Progenitor cell of endocrine pancreas (in vitro differentiated cells): ENCODE data around the gene SLC50A1. TPM values are rescaled to one million over a fixed set of nuclear protein-coding genes. Genes with fewer than 3 reads are reported as not detected.
A peak's percentile ranks its signal among the peaks of the same experiment; 100 is the strongest.

Experiments used
- DNase-seq: peaks from one replicate; pipeline ENCODE4 v3.0.0; 2021; ENCODE audit warnings: low spot score; ENCODE audit not compliant: unreplicated experiment
- H3K27ac Mint-ChIP-seq: 2 replicates; pipeline ENCODE4 v1.8.0; 2021; ENCODE audit warnings: mild to moderate bottlenecking, moderate library complexity, mixed read lengths
- H3K27me3 Mint-ChIP-seq: 2 replicates; pipeline ENCODE4 v1.8.0; 2021; ENCODE audit warnings: mixed read lengths
- H3K36me3 Mint-ChIP-seq: 2 replicates; pipeline ENCODE4 v1.8.0; 2022; ENCODE audit warnings: mixed read lengths; ENCODE audit not compliant: insufficient read depth
- H3K4me1 Mint-ChIP-seq: 2 replicates; pipeline ENCODE4 v1.8.0; 2021; ENCODE audit warnings: low read depth, mixed read lengths
- H3K4me3 Mint-ChIP-seq: 2 replicates; pipeline ENCODE4 v1.8.0; 2021; ENCODE audit warnings: low read depth, mild to moderate bottlenecking, moderate library complexity, mixed read lengths
- H3K9me3 Mint-ChIP-seq: 2 replicates; pipeline ENCODE4 v1.8.0; 2021; ENCODE audit warnings: low read depth, mixed read lengths
- CTCF ChIP-seq: fragments of 200-600 bp; sonication (generic); IDR thresholded peaks from one replicate; pipeline ENCODE4 v1.5.0; 2021; ENCODE audit warnings: antibody characterized with exemption, mild to moderate bottlenecking; ENCODE audit not compliant: unreplicated experiment
- total RNA-seq: library from RNA; stranded (reverse); gene quantifications from 2 replicates; pipeline ENCODE4 v1.2.1, GENCODE V29; 2021

SLC50A1 gene
- total RNA-seq, 1 donor from 2014 or later: 33.3 TPM

DNA sequence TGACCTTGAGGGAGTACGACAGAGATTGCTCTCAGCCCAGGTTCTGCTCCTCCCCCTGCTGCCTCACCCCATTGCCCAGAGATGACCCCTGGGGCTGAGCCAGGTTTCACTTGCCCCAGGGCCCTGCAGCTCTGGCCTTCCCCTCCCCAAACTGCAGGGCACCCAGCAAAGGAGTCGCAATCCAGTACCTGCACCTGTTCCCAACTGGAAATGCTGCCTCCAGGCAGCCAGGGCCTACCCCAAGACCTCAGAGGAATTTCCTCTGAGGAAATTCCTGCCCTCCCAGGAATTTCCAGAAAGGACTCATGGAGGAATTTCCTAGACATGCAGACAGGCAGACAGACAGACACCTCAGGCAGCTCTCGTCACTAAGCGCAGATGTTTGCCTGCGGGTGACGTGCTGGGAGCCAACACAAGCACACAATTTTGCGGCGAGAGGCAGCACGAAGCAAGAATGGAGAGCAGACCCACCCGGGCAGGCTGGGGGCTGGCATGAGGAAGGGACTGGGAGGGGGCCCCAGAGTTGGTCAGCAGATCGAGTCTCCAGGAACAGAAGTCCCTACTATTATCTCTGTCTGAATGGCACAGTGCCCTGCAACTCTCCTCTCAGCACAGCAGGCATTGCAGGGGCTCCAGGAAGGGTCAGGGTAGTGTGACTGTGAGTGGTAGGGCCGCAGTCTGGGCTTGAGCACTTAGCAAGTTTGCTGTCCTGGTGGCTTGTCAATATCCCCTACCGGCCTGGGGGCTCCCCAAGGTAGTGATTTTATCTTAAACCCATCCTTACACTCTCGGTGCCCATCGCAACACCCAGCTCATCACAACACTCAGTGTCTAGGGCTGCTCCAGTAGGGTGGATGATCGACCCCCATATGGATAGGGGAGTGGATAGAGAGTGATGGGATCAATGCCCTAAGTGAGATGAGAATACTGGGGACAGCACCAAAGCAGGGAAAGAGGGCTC is 10.9 kb upstream of the SLC50A1 start:
- DNase-seq: no peak
- Mint-ChIP-seq H3K27ac (no peak overlapping the region), H3K4me1 (peaks cover 28% of the 10 kb centered on the region), H3K36me3 (no peaks in the 10 kb centered on the region), H3K9me3 (no peaks in the 10 kb centered on the region), H3K4me3 (no peak overlapping the region), H3K27me3 (peaks cover 52% of the 10 kb centered on the region)
- no peak for TF ChIP-seq CTCF

GRCh38 chr1:155125511-155125945 is 10.1 kb upstream of the SLC50A1 start:
- peaks cover 34% of the 10 kb centered on the region for H3K4me1 Mint-ChIP-seq

DNA sequence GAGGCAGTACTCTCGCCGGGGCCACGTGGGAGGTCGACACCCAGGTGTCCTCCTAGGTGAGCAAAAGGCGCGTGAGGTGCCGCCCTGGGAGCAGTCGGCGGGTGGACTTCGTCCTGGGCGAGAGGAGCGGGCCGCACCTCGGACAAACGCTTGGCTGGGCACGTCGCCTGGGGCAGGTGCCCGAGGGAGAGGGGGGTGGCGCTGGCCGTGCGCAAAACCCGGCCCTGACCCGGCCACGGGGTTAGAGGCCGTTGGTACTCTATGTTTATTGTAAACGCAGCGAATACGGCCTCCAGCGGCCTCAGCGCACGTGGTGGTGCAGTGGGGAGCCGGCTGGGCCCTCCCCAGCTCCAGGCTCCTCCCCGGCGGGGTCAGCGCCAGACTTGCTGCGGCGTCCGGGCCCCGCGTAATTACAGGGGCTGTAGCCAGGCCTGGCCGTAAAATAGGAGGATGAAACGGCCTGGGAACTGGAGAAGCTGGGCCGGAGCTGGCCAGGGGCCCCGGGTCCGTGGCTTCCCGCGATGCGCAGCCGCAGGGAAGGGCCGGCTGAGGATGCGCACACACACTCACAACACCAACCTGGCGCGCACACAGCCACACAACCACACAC is 9.6 kb upstream of the SLC50A1 start:
- Mint-ChIP-seq H3K4me3 (peak overlapping the region; percentile 80), H3K36me3 (no peaks in the 10 kb centered on the region), H3K27ac (peak overlapping the region; percentile 86), H3K4me1 (peaks cover 40% of the 10 kb centered on the region), H3K27me3 (peaks cover 46% of the 10 kb centered on the region), H3K9me3 (no peaks in the 10 kb centered on the region)
- TF ChIP-seq CTCF: no peak
- DNase-seq: no peak

More at GRCh38 chr1:155125511-155125945, 10.1 kb upstream of the SLC50A1 start:
- Mint-ChIP-seq H3K9me3 (no peaks in the 10 kb centered on the region), H3K27me3 (peaks cover 48% of the 10 kb centered on the region), H3K4me3 (peak overlapping the region; percentile 57), H3K36me3 (no peaks in the 10 kb centered on the region), H3K27ac (peak overlapping the region; percentile 86)
- no peak for DNase-seq
- no peak for TF ChIP-seq CTCF

DNA sequence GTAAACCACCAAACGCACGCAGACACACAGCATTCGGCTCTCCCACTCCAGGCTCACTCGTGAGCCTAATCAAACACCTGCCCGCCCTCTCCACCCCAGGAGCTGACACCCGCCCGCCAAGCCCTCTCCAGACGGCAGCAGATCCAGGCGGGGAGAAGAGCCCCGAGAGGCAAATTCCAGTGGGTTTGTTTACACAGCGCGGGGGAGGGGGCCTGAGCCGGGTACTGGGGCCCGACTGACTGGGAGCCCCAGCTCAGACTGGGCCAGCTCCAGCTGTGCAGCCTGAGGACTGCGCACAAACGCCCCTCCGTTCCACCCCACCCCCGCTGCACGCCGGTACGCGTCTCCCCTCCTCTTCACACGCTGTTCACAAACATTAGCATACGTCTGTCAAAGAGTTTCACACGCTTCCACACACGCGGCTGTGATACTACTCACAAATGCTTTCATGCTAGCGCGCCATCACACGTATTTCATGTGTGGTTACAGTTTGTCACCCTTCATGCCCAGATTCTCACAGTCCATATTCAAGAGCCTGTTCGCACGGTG is 9.0 kb upstream of the SLC50A1 start:
- H3K27me3 Mint-ChIP-seq: peaks cover 42% of the 10 kb centered on the region
- no peaks in the 10 kb centered on the region for H3K9me3 Mint-ChIP-seq
- H3K36me3 Mint-ChIP-seq: no peaks in the 10 kb centered on the region
- H3K4me3 Mint-ChIP-seq: peak overlapping the region; percentile 80
- H3K4me1 Mint-ChIP-seq: peaks cover 41% of the 10 kb centered on the region
- H3K27ac Mint-ChIP-seq: peak overlapping the region; percentile 93
- peak; percentile 39 for DNase-seq
- TF ChIP-seq CTCF: no peak
